NCI-H187 (cell line): ENCODE measurements around the gene GIMAP1.
"Not testable (repeated sequence)": the region's sequence is repeated elsewhere in the genome, so short reads cannot be mapped to it uniquely, and the experiment has no call there.

Source experiments
- DNase-seq, 2 experiments: peaks; one replicate each; lab custom pipeline; 2025; lab: John Stamatoyannopoulos, UW

The GIMAP1 gene

GRCh38 chr7:150716368-150716767, at the start of gene GIMAP1:
Gene GIMAP1 (plus strand): TSS chr7:150716613. CDS start chr7:150719048, 2,435 bp downstream.
- DNase-seq: no peak

- no peak for DNase-seq
Observed at GRCh38 chr7:150668472-150668911, 47.9 kb upstream of the GIMAP1 start.

- no peak for DNase-seq
Observed at GRCh38 chr7:150668977-150669376, 47.4 kb upstream of the GIMAP1 start.

- not testable (repeated sequence) for DNase-seq
Observed at GRCh38 chr7:150671798-150672585, 44.4 kb upstream of the GIMAP1 start.

GRCh38 chr7:150675714-150676113, 40.7 kb upstream of the GIMAP1 start:
- no peak for DNase-seq

GRCh38 chr7:150676276-150676675, 40.1 kb upstream of the GIMAP1 start:
- DNase-seq: not testable (repeated sequence)

- not testable (repeated sequence) for DNase-seq
Observed at GRCh38 chr7:150676854-150677253, 39.6 kb upstream of the GIMAP1 start.

GRCh38 chr7:150678601-150679000, 37.8 kb upstream of the GIMAP1 start:
- not testable (repeated sequence) for DNase-seq

- DNase-seq: not testable (repeated sequence)
Observed at GRCh38 chr7:150680364-150680763, 36.0 kb upstream of the GIMAP1 start.

- DNase-seq: no peak
Observed at GRCh38 chr7:150685219-150686029, 31.0 kb upstream of the GIMAP1 start, which contains the start of gene GIMAP2. Gene GIMAP2 (plus strand): TSS chr7:150685706. CDS start chr7:150687060, 1,354 bp downstream.

- DNase-seq: no peak
Observed at GRCh38 chr7:150686030-150686631, 30.3 kb upstream of the GIMAP1 start.

GRCh38 chr7:150688630-150689029, 27.8 kb upstream of the GIMAP1 start:
- DNase-seq: no peak

GRCh38 chr7:150695654-150696053, 20.8 kb upstream of the GIMAP1 start:
- no peak for DNase-seq

GRCh38 chr7:150703209-150703608, 13.2 kb upstream of the GIMAP1 start:
- no peak for DNase-seq

- DNase-seq: peak in 1 of 2 experiments; percentile 57
Observed at GRCh38 chr7:150715293-150715692, 1.1 kb upstream of the GIMAP1 start.

- no peak for DNase-seq
Observed at GRCh38 chr7:150715738-150716137, 675 bp upstream of the GIMAP1 start.

- DNase-seq: no peak
Observed at GRCh38 chr7:150716939-150717338, 526 bp downstream of the GIMAP1 start.

GRCh38 chr7:150717814-150718420, 1.5 kb downstream of the GIMAP1 start:
- no peak for DNase-seq

- no peak for DNase-seq
Observed at GRCh38 chr7:150719436-150719835, 3.0 kb downstream of the GIMAP1 start.

GRCh38 chr7:150719960-150720891, 3.8 kb downstream of the GIMAP1 start:
- no peak for DNase-seq

GRCh38 chr7:150721970-150722373, 5.6 kb downstream of the GIMAP1 start:
- DNase-seq: no peak
